HG03575 (cell line): Measurements from ENCODE around the gene COMMD10.
"Not testable (repeated sequence)": the region's sequence is repeated elsewhere in the genome, so short reads cannot be mapped to it uniquely, and the experiment has no call there.

Experiments
- ATAC-seq: cut with Tn5 transposase; IDR thresholded peaks from one replicate; pipeline ENCODE4 v1.9.1; 2021; ENCODE audit not compliant: unreplicated experiment, insufficient number of reproducible peaks, low FRiP score; ENCODE audit errors: extremely low read depth

Gene COMMD10

GRCh38 chr5:116084871-116085715, at the start of gene COMMD10:
Gene COMMD10, plus strand, starts transcription at chr5:116085025.
- peak; percentile 72 for ATAC-seq

GRCh38 chr5:116035123-116035522, 49.7 kb upstream of the COMMD10 start:
- no peak for ATAC-seq

GRCh38 chr5:116037236-116037822, 47.5 kb upstream of the COMMD10 start:
- ATAC-seq = no peak

- ATAC-seq = peak; percentile 52
These were observed 46.0 kb upstream of the COMMD10 start for GRCh38 chr5:116038817-116039216.

- ATAC-seq = no peak
These were observed 42.5 kb upstream of the COMMD10 start for GRCh38 chr5:116042375-116042774.

- ATAC-seq = no peak
These were observed 40.8 kb upstream of the COMMD10 start for GRCh38 chr5:116044073-116044472.

GRCh38 chr5:116045821-116046220, 39.0 kb upstream of the COMMD10 start:
- ATAC-seq = no peak

GRCh38 chr5:116046261-116046660, 38.6 kb upstream of the COMMD10 start:
- no peak for ATAC-seq

- ATAC-seq = no peak
These were observed 38.0 kb upstream of the COMMD10 start for GRCh38 chr5:116046823-116047222.

- no peak for ATAC-seq
These were observed 26.4 kb upstream of the COMMD10 start for GRCh38 chr5:116058346-116058936.

- ATAC-seq = no peak
These were observed 22.5 kb upstream of the COMMD10 start for GRCh38 chr5:116062352-116062751.

- ATAC-seq = no peak
These were observed 20.9 kb upstream of the COMMD10 start for GRCh38 chr5:116063950-116064349.

- ATAC-seq = no peak
These were observed 16.7 kb upstream of the COMMD10 start for GRCh38 chr5:116068028-116068632.

GRCh38 chr5:116071211-116071610, 13.6 kb upstream of the COMMD10 start:
- no peak for ATAC-seq

- no peak for ATAC-seq
These were observed 9.5 kb upstream of the COMMD10 start for GRCh38 chr5:116075191-116075831.

- peak; percentile 99 for ATAC-seq
These were observed 8.3 kb upstream of the COMMD10 start for GRCh38 chr5:116076496-116076895.

GRCh38 chr5:116078199-116078598, 6.6 kb upstream of the COMMD10 start:
- ATAC-seq = no peak

- ATAC-seq = peak; percentile 18
These were observed 536 bp upstream of the COMMD10 start for GRCh38 chr5:116084287-116084691.

- not testable (repeated sequence) for ATAC-seq
These were observed 1.5 kb downstream of the COMMD10 start for GRCh38 chr5:116086309-116086708.
